SK-N-SH treated with all-trans-retinoic acid at 6 μM for 48 hours (cell line): Measurements from ENCODE around the gene FPR3.

ENCODE experiments used
- ATAC-seq: fragments of 200-7000 bp; cut with Tn5 transposase; 3 replicates; pipeline ENCODE4 v1.9.1; 2020; ENCODE audit warnings: mild to moderate bottlenecking, moderate library complexity
- ARNTL ChIP-seq: fragments of 450-650 bp; formaldehyde crosslinking; IDR thresholded peaks from 2 replicates; pipeline ENCODE4 v1.5.0; 2020; ENCODE audit warnings: low read depth, mild to moderate bottlenecking, moderate library complexity, borderline replicate concordance
- BACH2 ChIP-seq: fragments of 250-450 bp; sonication (Bioruptor Pico); IDR thresholded peaks from 2 replicates; pipeline ENCODE4 v1.9.0; 2021; ENCODE audit warnings: mild to moderate bottlenecking, borderline replicate concordance
- CREB5 ChIP-seq: fragments of 250-450 bp; sonication (Bioruptor Pico); IDR thresholded peaks from 2 replicates; pipeline ENCODE4 v1.5.1; 2020; ENCODE audit warnings: low read depth, mild to moderate bottlenecking, moderate library complexity
- CSDC2 ChIP-seq: fragments of 250-450 bp; sonication (Bioruptor Pico); IDR thresholded peaks from 2 replicates; pipeline ENCODE4 v1.5.0; 2020; ENCODE audit warnings: mild to moderate bottlenecking, moderate library complexity
- CSRNP3 ChIP-seq: fragments of 250-450 bp; sonication (Bioruptor Pico); IDR thresholded peaks from 2 replicates; pipeline ENCODE4 v1.5.1; 2021; ENCODE audit warnings: mild to moderate bottlenecking, moderate library complexity
- ESRRG ChIP-seq: fragments of 250-450 bp; sonication (Bioruptor Pico); IDR thresholded peaks from 2 replicates; pipeline ENCODE4 v1.6.1; 2021; ENCODE audit warnings: mild to moderate bottlenecking
- GLIS3 ChIP-seq: fragments of 250-450 bp; sonication (Bioruptor Pico); IDR thresholded peaks from 2 replicates; pipeline ENCODE4 v1.5.0; 2020; ENCODE audit warnings: mild to moderate bottlenecking, moderate library complexity
- ISL1 ChIP-seq: fragments of 250-450 bp; sonication (Bioruptor Pico); IDR thresholded peaks from 2 replicates; pipeline ENCODE4 v2.1.2; 2022; ENCODE audit warnings: mild to moderate bottlenecking, moderate library complexity
- OSR1 ChIP-seq: fragments of 250-450 bp; sonication (Bioruptor Pico); IDR thresholded peaks from 2 replicates; pipeline ENCODE4 v1.8.0; 2022; ENCODE audit warnings: moderate library complexity, mild to moderate bottlenecking, inconsistent platforms
- PATZ1 ChIP-seq: fragments of 250-450 bp; sonication (Bioruptor Pico); IDR thresholded peaks from 2 replicates; pipeline ENCODE4 v1.8.0; 2020; ENCODE audit warnings: mild to moderate bottlenecking, moderate library complexity, borderline replicate concordance
- POU6F1 ChIP-seq: fragments of 250-450 bp; sonication (Bioruptor Pico); IDR thresholded peaks from 2 replicates; pipeline ENCODE4 v1.8.0; 2021; ENCODE audit warnings: low read depth, mild to moderate bottlenecking, moderate library complexity, borderline replicate concordance
- PPARA ChIP-seq: fragments of 250-450 bp; sonication (Bioruptor Pico); IDR thresholded peaks from 2 replicates; pipeline ENCODE4 v1.5.0; 2020; ENCODE audit warnings: mild to moderate bottlenecking, borderline replicate concordance
- RARB ChIP-seq: fragments of 250-450 bp; sonication (Bioruptor Pico); IDR thresholded peaks from 2 replicates; pipeline ENCODE4 v1.8.0; 2021; ENCODE audit warnings: mild to moderate bottlenecking, moderate library complexity
- SNAI2 ChIP-seq: fragments of 250-450 bp; sonication (Bioruptor Pico); IDR thresholded peaks from 2 replicates; pipeline ENCODE4 v1.5.0; 2020; ENCODE audit warnings: mild to moderate bottlenecking, moderate library complexity
- TCF4 ChIP-seq: fragments of 250-450 bp; sonication (Bioruptor Pico); IDR thresholded peaks from 2 replicates; pipeline ENCODE4 v1.8.0; 2021; ENCODE audit warnings: mild to moderate bottlenecking, moderate library complexity, borderline replicate concordance
- TOX ChIP-seq: fragments of 250-450 bp; sonication (Bioruptor Pico); IDR thresholded peaks from 2 replicates; pipeline ENCODE4 v1.8.0; 2021; ENCODE audit warnings: mild to moderate bottlenecking, moderate library complexity, borderline replicate concordance
- TSHZ2 ChIP-seq: fragments of 250-450 bp; sonication (Bioruptor Pico); IDR thresholded peaks from 2 replicates; pipeline ENCODE4 v1.5.0; 2020; ENCODE audit warnings: mild to moderate bottlenecking, moderate library complexity
- ZC3H10 ChIP-seq: fragments of 250-450 bp; sonication (Bioruptor Pico); IDR thresholded peaks from 2 replicates; pipeline ENCODE4 v1.5.1; 2021; ENCODE audit warnings: mild to moderate bottlenecking, moderate library complexity
- ZFP3 ChIP-seq: fragments of 250-450 bp; sonication (Bioruptor Pico); IDR thresholded peaks from 2 replicates; pipeline ENCODE4 v1.5.0; 2020; ENCODE audit warnings: mild to moderate bottlenecking, moderate library complexity
- ZFP30 ChIP-seq: fragments of 450-650 bp; formaldehyde crosslinking; IDR thresholded peaks from 2 replicates; pipeline ENCODE4 v1.5.0; 2022; ENCODE audit warnings: mild to moderate bottlenecking, moderate library complexity
- ZNF565 ChIP-seq: fragments of 450-650 bp; formaldehyde crosslinking; conservative IDR thresholded peaks from 2 replicates; pipeline ENCODE4 v1.5.0; 2020; ENCODE audit warnings: low read depth, mild to moderate bottlenecking, moderate library complexity
- ZNF70 ChIP-seq: fragments of 450-650 bp; formaldehyde crosslinking; IDR thresholded peaks from 2 replicates; pipeline ENCODE4 v1.5.0; 2020; ENCODE audit warnings: mild to moderate bottlenecking, moderate library complexity
- ZNF8 ChIP-seq: fragments of 450-650 bp; formaldehyde crosslinking; IDR thresholded peaks from 2 replicates; pipeline ENCODE4 v1.5.0; 2020; ENCODE audit warnings: mild to moderate bottlenecking, moderate library complexity

Gene FPR3

GRCh38 chr19:51780270-51780669 lies 14.7 kb upstream of the FPR3 start:
- ATAC-seq, result no peak
- TF ChIP-seq CREB5 (CRISPR knock-in tag) (no peak), ISL1 (CRISPR knock-in tag) (no peak), TOX (CRISPR knock-in tag) (no peak), CSRNP3 (CRISPR knock-in tag) (no peak), CSDC2 (CRISPR knock-in tag) (no peak), POU6F1 (CRISPR knock-in tag) (no peak), ZNF8 (CRISPR knock-in tag) (no peak)

- no peak for ATAC-seq
Observed at GRCh38 chr19:51781999-51782398, 13.0 kb upstream of the FPR3 start.

GRCh38 chr19:51783372-51783771 lies 11.6 kb upstream of the FPR3 start:
- TF ChIP-seq ZNF70 (CRISPR knock-in tag), result no peak
- TF ChIP-seq ESRRG (CRISPR knock-in tag), result no peak
- ATAC-seq, result no peak

More at GRCh38 chr19:51781999-51782398, 13.0 kb upstream of the FPR3 start:
- no peak for TF ChIP-seq ARNTL (CRISPR knock-in tag)
- no peak for TF ChIP-seq CSDC2 (CRISPR knock-in tag)
- no peak for TF ChIP-seq CSRNP3 (CRISPR knock-in tag)
- no peak for TF ChIP-seq BACH2 (CRISPR knock-in tag)
- no peak for TF ChIP-seq RARB (CRISPR knock-in tag)
- TF ChIP-seq GLIS3, result no peak
- TF ChIP-seq ZFP3 (CRISPR knock-in tag), result no peak
- no peak for TF ChIP-seq ZNF565 (CRISPR knock-in tag)
- TF ChIP-seq OSR1, result no peak
- TF ChIP-seq ESRRG (CRISPR knock-in tag), result no peak
- TF ChIP-seq ZNF70 (CRISPR knock-in tag), result no peak

- TF ChIP-seq TSHZ2 (CRISPR knock-in tag) (no peak), ZFP30 (CRISPR knock-in tag) (no peak), ZNF8 (CRISPR knock-in tag) (no peak), ZNF70 (CRISPR knock-in tag) (no peak), SNAI2 (CRISPR knock-in tag) (no peak), ZFP3 (CRISPR knock-in tag) (no peak), PATZ1 (no peak), GLIS3 (no peak), ZC3H10 (CRISPR knock-in tag) (no peak), ISL1 (CRISPR knock-in tag) (no peak), TCF4 (CRISPR knock-in tag) (no peak), BACH2 (CRISPR knock-in tag) (no peak), PPARA (CRISPR knock-in tag) (no peak), OSR1 (no peak), CSDC2 (CRISPR knock-in tag) (no peak)
- ATAC-seq, result no peak
Observed at GRCh38 chr19:51784109-51784785, 10.7 kb upstream of the FPR3 start.
